ENCODE data around the gene MAP3K13.
"Not testable (repeated sequence)": the region's sequence is repeated elsewhere in the genome, so short reads cannot be mapped to it uniquely, and the experiment has no call there.

Gene MAP3K13

DNA sequence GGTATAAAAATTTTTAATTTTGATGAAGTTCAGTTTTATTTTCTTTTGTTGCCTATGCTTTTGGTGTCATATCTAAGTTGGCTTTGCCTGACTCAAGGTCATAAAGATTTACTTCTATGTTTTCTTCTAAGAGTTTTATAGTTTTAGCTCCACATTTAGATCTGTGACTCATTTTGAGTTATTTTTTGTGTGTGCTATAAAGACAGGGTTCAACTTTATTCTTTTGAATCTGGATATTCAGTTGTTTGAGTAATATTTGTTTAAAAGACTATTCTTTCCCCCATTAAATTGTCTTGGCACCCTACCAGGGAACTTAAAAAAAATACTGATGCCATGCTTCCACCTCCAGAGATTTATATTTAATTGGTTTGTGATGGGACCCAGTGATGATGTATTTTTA is 4.0 kb downstream of the MAP3K13 start:
- no peak overlapping the region for H3K27ac ChIP-seq
- POLR2A ChIA-PET (ENCODE audit: low non-redundant PET): no interaction called here
- CTCF ChIA-PET: no interaction called here
- TF ChIP-seq, protein P1, sequence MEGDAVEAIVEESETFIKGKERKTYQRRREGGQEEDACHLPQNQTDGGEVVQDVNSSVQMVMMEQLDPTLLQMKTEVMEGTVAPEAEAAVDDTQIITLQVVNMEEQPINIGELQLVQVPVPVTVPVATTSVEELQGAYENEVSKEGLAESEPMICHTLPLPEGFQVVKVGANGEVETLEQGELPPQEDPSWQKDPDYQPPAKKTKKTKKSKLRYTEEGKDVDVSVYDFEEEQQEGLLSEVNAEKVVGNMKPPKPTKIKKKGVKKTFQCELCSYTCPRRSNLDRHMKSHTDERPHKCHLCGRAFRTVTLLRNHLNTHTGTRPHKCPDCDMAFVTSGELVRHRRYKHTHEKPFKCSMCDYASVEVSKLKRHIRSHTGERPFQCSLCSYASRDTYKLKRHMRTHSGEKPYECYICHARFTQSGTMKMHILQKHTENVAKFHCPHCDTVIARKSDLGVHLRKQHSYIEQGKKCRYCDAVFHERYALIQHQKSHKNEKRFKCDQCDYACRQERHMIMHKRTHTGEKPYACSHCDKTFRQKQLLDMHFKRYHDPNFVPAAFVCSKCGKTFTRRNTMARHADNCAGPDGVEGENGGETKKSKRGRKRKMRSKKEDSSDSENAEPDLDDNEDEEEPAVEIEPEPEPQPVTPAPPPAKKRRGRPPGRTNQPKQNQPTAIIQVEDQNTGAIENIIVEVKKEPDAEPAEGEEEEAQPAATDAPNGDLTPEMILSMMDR (conservative IDR thresholded peaks at IDR 0.05; ENCODE audit: low read depth): no peak
- no peak for DNase-seq (ENCODE audit: low spot score)

DNA sequence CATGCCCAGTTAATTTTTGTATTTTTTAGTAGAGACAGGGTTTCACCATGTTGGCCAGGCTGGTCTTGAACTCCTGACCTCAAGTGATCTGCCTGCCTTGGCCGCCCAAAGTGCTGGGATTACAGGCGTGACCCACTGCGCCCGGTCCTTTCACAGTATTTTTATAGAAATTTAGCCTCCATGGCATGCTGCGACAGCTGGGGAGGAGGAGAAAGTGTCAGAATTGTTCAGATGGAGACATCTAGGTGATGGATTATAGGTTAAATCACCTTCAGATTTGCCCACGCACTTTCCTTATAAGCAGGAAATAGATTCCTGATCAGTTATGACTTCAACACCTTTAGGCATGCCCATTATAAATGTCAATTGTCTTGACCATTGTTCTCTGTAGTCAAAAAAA is 7.4 kb downstream of the MAP3K13 start:
- POLR2A ChIA-PET (ENCODE audit: low non-redundant PET); H3K27ac ChIP-seq; DNase-seq (ENCODE audit: low spot score): not testable (repeated sequence)
- CTCF ChIA-PET: interaction anchor here (0.7 kb wide), 1 partner anchor 50 kb away, joined by 6 read pairs; no protein-coding TSS in a partner anchor

DNA sequence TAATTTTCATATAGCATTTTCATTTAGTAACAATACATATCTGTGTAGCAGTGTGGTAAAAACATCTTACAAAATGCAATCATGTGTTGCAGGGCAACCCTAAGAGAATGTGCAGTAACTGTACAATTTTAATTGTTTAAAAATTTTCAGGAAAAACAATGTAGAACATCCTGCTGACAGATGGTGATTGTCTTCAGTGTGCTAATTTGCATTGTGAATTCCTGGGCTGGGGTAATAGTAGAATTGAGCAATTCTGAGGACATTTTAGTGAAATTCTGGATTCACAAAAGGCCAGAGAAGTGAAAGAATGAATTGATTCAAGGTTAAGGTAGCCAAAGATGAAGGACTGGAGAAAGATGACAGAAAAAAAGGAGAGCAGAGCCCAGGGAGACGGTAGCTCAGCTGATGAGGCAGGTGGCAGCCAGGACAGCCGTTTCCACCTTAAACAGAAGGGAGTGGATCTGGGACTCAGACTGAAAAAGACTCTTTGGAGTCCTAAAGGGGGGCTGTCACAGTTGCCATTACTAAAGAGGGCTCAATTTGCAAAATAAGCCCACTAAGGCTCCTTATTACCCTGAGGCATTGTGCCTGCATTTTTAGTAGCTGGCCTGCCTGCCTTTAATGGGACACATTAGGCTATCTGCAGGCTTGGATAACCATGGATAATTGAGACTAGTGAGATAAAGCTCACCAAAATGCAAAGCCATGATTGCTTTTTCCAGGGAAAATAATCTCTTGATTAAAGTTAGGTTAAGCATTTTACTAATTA is 8.6 kb downstream of the MAP3K13 start:
- ChIA-PET CTCF (interaction anchor here (0.6 kb wide), 1 partner anchor 94 kb away, joined by 3 read pairs; no protein-coding TSS in a partner anchor), POLR2A (ENCODE audit: low non-redundant PET) (no interaction called here)
- TF ChIP-seq, protein P1 (conservative IDR thresholded peaks at IDR 0.05; ENCODE audit: low read depth): no peak
- no peak for DNase-seq (ENCODE audit: low spot score)
- no peak overlapping the region for H3K27ac ChIP-seq

DNA sequence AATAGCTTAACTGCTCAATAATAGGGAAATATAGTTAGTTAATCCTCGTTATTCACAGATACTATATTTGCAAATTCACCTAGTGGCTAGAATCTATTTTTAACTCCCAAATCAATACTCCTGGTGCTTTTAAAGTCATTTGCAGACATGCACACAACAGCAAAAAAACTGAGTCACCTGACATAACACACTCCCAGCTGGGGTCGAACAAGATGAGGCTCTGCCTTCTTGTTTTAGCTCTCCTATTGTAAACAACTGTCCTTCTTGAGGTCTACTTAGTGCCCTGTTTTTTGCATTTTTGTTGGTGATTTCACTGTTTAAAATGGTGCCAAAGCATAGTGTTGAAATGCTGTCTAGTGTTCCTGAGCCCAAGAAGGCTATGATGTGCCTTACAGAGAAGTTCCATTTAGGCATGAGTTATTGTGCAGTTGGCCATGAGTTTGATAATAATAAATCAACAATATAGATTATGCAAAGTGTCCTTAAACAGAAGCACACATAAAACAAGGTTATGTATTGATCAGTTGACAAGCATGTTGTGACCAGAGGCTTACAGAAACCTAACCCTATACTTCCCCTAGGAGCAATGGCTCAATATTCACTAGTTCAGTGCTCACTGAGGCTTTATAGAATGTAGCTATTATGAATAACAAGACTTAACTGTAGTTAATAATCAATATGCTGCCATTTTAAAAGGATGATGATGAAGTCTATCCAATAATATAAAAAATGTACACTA is 18.6 kb downstream of the MAP3K13 start:
- DNase-seq (ENCODE audit: low spot score): no peak
- ChIA-PET CTCF (no interaction called here), POLR2A (ENCODE audit: low non-redundant PET) (no interaction called here)
- TF ChIP-seq, protein P1 (conservative IDR thresholded peaks at IDR 0.05; ENCODE audit: low read depth): no peak
- H3K27ac ChIP-seq: no peak overlapping the region

DNA sequence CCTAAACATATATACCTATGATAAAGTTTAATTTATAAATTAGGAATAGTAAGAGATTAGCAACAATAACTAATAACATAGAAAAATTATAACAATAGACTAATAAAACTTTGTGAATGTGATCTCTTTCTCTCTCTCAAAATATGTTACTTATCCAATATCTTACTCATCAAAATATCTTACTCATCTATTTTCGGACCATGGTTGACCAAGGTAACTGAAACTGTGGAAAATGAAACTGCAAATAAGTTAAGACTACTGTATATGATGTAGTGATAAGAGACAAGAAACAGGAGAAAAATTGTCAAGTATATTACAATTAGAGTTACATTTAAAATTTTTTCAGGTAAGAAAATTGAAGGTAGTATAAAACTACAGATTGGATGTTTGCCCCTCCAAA is 19.2 kb downstream of the MAP3K13 start:
- DNase-seq (ENCODE audit: low spot score): no peak
- TF ChIP-seq, protein P1 (conservative IDR thresholded peaks at IDR 0.05; ENCODE audit: low read depth): no peak
- H3K27ac ChIP-seq: no peak overlapping the region
- ChIA-PET CTCF (interaction anchor here (0.6 kb wide), 1 partner anchor 453 kb away, joined by 3 read pairs; no protein-coding TSS in a partner anchor), POLR2A (ENCODE audit: low non-redundant PET) (no interaction called here)

DNA sequence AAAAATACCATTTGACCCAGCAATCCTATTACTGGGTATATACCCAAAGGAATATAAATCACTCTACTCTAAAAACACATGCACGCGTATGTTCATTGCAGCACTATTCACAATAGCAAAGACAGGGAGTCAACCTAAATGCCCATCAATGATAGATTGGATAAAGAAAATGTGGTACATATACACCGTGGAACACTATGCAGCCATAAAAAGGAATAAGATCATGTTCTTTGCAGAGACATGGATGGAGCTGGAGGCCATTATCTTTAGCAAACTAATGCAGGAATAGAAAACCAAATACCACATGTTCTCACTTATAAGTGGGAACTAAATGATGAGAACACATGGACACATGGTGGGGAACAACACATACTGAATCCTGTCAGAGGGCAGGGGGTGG is 23.6 kb downstream of the MAP3K13 start:
- DNase-seq (ENCODE audit: low spot score); CTCF ChIA-PET; H3K27ac ChIP-seq; POLR2A ChIA-PET (ENCODE audit: low non-redundant PET): not testable (repeated sequence)

DNA sequence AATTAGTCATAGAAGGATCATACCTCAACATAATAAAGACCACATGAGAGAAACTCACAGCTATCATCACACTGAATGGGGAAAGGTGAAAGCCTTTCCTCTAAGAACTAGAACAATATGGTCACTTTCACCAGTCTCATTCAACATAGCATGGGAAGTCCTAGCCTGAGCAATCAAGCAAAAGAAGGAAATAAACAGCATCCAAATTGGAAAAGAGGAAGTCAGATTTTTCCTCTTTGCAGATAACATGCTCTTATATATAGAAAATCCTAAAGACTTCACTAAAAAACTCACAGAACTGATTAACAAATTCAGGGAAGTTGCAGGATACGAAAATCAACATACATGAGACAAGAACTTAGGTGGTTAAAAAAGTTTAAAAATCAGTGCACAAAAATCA is 24.7 kb downstream of the MAP3K13 start:
- ChIA-PET POLR2A (ENCODE audit: low non-redundant PET) (no interaction called here), CTCF (no interaction called here)
- no peak overlapping the region for H3K27ac ChIP-seq
- TF ChIP-seq, protein P1 (conservative IDR thresholded peaks at IDR 0.05; ENCODE audit: low read depth): no peak
- DNase-seq (ENCODE audit: low spot score): no peak

Data from RWPE1 (cell line).